ENCODE results near the gene COL6A2. TPM values are rescaled to one million over a fixed set of nuclear protein-coding genes. Genes with fewer than 3 reads are reported as not detected.

COL6A2 gene
- total and polyA plus RNA-seq, 8 donors = 79.3 to 3,737 (median 398) TPM

- DNase-seq = peak in 1 of 2 donors; percentile 21
- WGBS, 5 donors = 88 to 90% (median 89%) methylated on average over 14 to 39 of the region's 39 CpGs
- H3K9me3 ChIP-seq = no peaks in the 10 kb centered on the region
- peaks cover 0 to 18% (median 0%) of the 10 kb centered on the region in 3 donors for H3K27me3 ChIP-seq
- no peak overlapping the region for H3K4me3 ChIP-seq
- TF ChIP-seq EP300 (IDR thresholded peaks at IDR 0.05) = no peak
- intact Hi-C loops (cut with DNase I; ENCODE audit: low total_unique reads) = no loop called here
- H3K27ac ChIP-seq = no peak overlapping the region
- peaks cover 6 to 14% (median 12%) of the 10 kb centered on the region in 4 donors for H3K4me1 ChIP-seq
- H3K36me3 ChIP-seq = peaks cover 0 to 6% (median 0%) of the 10 kb centered on the region in 4 donors
These were observed 56.4 kb downstream of the COL6A2 start for GRCh38 chr21:46154155-46154954.

- Histone ChIP-seq H3K27me3 (peaks cover 0 to 18% (median 0%) of the 10 kb centered on the region in 3 donors), H3K36me3 (peaks cover 0 to 6% (median 0%) of the 10 kb centered on the region in 4 donors), H3K4me1 (peaks cover 6 to 14% (median 12%) of the 10 kb centered on the region in 4 donors), H3K27ac (no peak overlapping the region), H3K4me3 (no peak overlapping the region), H3K9me3 (no peaks in the 10 kb centered on the region)
- WGBS, 5 donors = 83 to 87% (median 86%) methylated on average over 11 to 16 of the region's 16 CpGs
- TF ChIP-seq POLR2A (IDR thresholded peaks at IDR 0.05) = no peak
- intact Hi-C loops (cut with DNase I; ENCODE audit: low total_unique reads) = no loop called here
- no peak for DNase-seq
These were observed 57.1 kb downstream of the COL6A2 start for GRCh38 chr21:46154955-46155513.

GRCh38 chr21:46155514-46156377 lies 57.8 kb downstream of the COL6A2 start, which contains the start of gene FTCD:
FTCD (minus strand) TSS chr21:46155579; CDS start chr21:46155523, 56 bp downstream.
- H3K27ac ChIP-seq = no peak within 1 kb of the TSS
- WGBS, 5 donors = 75 to 81% (median 80%) methylated on average over 32 to 34 of the region's 34 CpGs
- no peak within 1 kb of the TSS for H3K4me3 ChIP-seq
- H3K9me3 ChIP-seq = no peaks in the 10 kb centered on the region
- TF ChIP-seq CTCF (IDR thresholded peaks at IDR 0.05) = no peak
- no peak for TF ChIP-seq POLR2AphosphoS5 (IDR thresholded peaks at IDR 0.05)
- TF ChIP-seq POLR2A (IDR thresholded peaks at IDR 0.05) = no peak
- no peak for TF ChIP-seq EP300 (IDR thresholded peaks at IDR 0.05)
- DNase-seq = peak in 1 of 2 donors; percentile 20
- peaks cover 0 to 18% (median 0%) of the 10 kb centered on the region in 3 donors for H3K27me3 ChIP-seq
- peaks cover 6 to 14% (median 12%) of the 10 kb centered on the region in 4 donors for H3K4me1 ChIP-seq
- peaks cover 0 to 6% (median 0%) of the 10 kb centered on the region in 4 donors for H3K36me3 ChIP-seq
- intact Hi-C loops (cut with DNase I; ENCODE audit: low total_unique reads) = no loop called here

- Histone ChIP-seq H3K36me3 (peaks cover 0 to 10% (median 2%) of the 10 kb centered on the region in 4 donors), H3K27me3 (peaks cover 0 to 23% (median 3%) of the 10 kb centered on the region in 3 donors), H3K9me3 (no peaks in the 10 kb centered on the region), H3K27ac (no peak overlapping the region), H3K4me1 (peaks cover 6 to 16% (median 13%) of the 10 kb centered on the region in 4 donors), H3K4me3 (no peak overlapping the region)
- TF ChIP-seq CTCF (IDR thresholded peaks at IDR 0.05) = no peak
- TF ChIP-seq POLR2A (IDR thresholded peaks at IDR 0.05) = no peak
- TF ChIP-seq EP300 (IDR thresholded peaks at IDR 0.05) = no peak
- intact Hi-C loops (cut with DNase I; ENCODE audit: low total_unique reads) = no loop called here
- WGBS, 5 donors = 72 to 82% (median 81%) methylated on average over 7 of the region's 7 CpGs
- no peak for DNase-seq
These were observed 58.4 kb downstream of the COL6A2 start for GRCh38 chr21:46156378-46156645.

- Histone ChIP-seq H3K4me1 (peaks cover 6 to 20% (median 13%) of the 10 kb centered on the region in 4 donors), H3K9me3 (no peaks in the 10 kb centered on the region), H3K36me3 (peaks cover 0 to 14% (median 3%) of the 10 kb centered on the region in 4 donors), H3K4me3 (no peak overlapping the region), H3K27ac (no peak overlapping the region), H3K27me3 (peaks cover 0 to 27% (median 7%) of the 10 kb centered on the region in 3 donors)
- intact Hi-C loops (cut with DNase I; ENCODE audit: low total_unique reads) = no loop called here
- no peak for TF ChIP-seq EP300 (IDR thresholded peaks at IDR 0.05)
- no peak for TF ChIP-seq POLR2A (IDR thresholded peaks at IDR 0.05)
- TF ChIP-seq POLR2AphosphoS5 (IDR thresholded peaks at IDR 0.05) = no peak
- no peak for TF ChIP-seq CTCF (IDR thresholded peaks at IDR 0.05)
- DNase-seq = peak in 1 of 2 donors; percentile 18
- 83 to 90% (median 84%) methylated on average over 10 of the region's 10 CpGs for WGBS, 5 donors
These were observed 58.8 kb downstream of the COL6A2 start for GRCh38 chr21:46156678-46157077.
